ENCODE results near the gene SNRPD3.

SNRPD3 gene

DNA sequence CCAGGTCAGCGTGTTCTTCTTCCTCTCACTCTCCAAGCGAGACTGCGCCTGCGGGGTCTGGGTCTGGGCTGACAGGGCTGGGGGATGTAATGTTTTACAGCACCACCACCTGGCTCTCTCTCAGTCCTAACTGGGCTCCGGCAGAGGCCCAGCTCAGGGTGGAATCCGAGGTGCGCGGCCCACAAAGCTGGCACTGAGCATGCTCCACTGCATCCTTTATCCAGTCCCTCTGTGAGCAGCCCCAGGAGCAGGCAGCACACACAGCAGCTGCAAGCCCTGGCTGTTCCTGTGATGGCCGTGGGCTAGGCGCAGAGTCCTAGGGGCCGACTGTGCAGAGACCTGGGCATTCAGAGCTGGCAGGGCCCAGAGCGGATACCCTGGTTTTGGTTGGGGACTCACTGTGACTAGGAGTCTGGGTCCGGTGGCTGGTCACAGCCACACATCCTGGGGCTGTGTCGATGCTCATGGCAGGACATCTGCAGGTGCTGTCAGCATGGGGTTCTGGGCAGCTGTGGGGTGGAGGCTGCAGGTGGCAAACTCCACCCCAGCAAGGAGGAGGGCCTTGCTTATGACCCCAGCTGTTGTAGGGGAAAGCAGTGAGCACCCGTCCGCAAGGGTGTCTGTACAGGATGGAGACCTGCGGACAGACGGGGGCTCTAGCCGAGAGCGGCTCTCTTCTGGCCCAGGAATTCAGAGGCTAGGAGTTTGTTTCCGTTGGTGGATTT, 33.1 kb downstream of the SNRPD3 start:
- Histone ChIP-seq H3K79me2 (ENCODE audit: insufficient read depth, low read depth) (no peaks in the 10 kb centered on the region), H3K9ac (no peak overlapping the region), H3K4me3 (IDR thresholded peaks at IDR 0.05; ENCODE audit: insufficient read depth, low read depth, low read length) (no peak overlapping the region), H3K27ac (no peak overlapping the region), H3K36me3 (ENCODE audit: insufficient read depth) (no peaks in the 10 kb centered on the region), H2AFZ (ENCODE audit: low read depth) (no peak overlapping the region), H3K27me3 (ENCODE audit: insufficient read depth, low read depth) (no peaks in the 10 kb centered on the region), H3K4me1 (ENCODE audit: low read depth, poor library complexity, severe bottlenecking) (peaks cover 17% of the 10 kb centered on the region), H4K20me1 (ENCODE audit: insufficient read depth) (no peaks in the 10 kb centered on the region), H3K4me2 (no peak overlapping the region)
- TF ChIP-seq, protein P1, sequence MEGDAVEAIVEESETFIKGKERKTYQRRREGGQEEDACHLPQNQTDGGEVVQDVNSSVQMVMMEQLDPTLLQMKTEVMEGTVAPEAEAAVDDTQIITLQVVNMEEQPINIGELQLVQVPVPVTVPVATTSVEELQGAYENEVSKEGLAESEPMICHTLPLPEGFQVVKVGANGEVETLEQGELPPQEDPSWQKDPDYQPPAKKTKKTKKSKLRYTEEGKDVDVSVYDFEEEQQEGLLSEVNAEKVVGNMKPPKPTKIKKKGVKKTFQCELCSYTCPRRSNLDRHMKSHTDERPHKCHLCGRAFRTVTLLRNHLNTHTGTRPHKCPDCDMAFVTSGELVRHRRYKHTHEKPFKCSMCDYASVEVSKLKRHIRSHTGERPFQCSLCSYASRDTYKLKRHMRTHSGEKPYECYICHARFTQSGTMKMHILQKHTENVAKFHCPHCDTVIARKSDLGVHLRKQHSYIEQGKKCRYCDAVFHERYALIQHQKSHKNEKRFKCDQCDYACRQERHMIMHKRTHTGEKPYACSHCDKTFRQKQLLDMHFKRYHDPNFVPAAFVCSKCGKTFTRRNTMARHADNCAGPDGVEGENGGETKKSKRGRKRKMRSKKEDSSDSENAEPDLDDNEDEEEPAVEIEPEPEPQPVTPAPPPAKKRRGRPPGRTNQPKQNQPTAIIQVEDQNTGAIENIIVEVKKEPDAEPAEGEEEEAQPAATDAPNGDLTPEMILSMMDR (conservative IDR thresholded peaks at IDR 0.05; ENCODE audit: low read depth, low read length): no peak

DNA sequence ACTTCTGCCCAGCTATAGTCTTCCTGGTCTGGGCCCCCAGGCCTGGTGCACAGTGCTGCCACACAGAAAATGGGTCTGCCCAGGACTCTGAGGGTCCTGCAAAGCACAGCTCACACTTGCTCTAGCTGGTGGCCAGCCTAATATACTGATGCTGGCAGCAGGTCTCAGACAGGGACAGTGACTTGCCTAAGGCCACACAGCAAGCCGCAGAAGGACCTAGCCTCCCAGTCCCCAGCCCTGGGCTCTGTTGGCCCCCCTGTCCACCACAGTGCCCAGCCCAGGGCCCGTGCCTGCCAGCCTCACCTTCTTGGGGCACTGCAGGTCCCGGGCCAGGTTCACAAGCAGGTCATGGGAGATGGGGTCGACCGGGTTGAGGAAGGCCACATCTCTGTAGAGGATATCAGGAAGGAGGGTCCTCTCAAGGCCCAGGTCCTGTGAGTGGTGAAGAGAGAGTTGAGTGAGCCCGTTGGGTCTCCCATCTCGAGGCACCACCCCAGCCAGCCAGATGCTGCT, 33.8 kb downstream of the SNRPD3 start:
- peaks cover 12% of the 10 kb centered on the region for H3K4me1 ChIP-seq (ENCODE audit: low read depth, poor library complexity, severe bottlenecking)
- H2AFZ ChIP-seq (ENCODE audit: low read depth): no peak overlapping the region
- H3K79me2 ChIP-seq (ENCODE audit: insufficient read depth, low read depth): no peaks in the 10 kb centered on the region
- H3K27ac ChIP-seq: no peak overlapping the region
- H3K36me3 ChIP-seq (ENCODE audit: insufficient read depth): no peaks in the 10 kb centered on the region
- no peaks in the 10 kb centered on the region for H3K27me3 ChIP-seq (ENCODE audit: insufficient read depth, low read depth)
- no peaks in the 10 kb centered on the region for H4K20me1 ChIP-seq (ENCODE audit: insufficient read depth)
- H3K4me3 ChIP-seq (IDR thresholded peaks at IDR 0.05; ENCODE audit: insufficient read depth, low read depth, low read length): no peak overlapping the region
- H3K4me2 ChIP-seq: no peak overlapping the region
- TF ChIP-seq, protein P1 (conservative IDR thresholded peaks at IDR 0.05; ENCODE audit: low read depth, low read length): no peak
- H3K9ac ChIP-seq: no peak overlapping the region

DNA sequence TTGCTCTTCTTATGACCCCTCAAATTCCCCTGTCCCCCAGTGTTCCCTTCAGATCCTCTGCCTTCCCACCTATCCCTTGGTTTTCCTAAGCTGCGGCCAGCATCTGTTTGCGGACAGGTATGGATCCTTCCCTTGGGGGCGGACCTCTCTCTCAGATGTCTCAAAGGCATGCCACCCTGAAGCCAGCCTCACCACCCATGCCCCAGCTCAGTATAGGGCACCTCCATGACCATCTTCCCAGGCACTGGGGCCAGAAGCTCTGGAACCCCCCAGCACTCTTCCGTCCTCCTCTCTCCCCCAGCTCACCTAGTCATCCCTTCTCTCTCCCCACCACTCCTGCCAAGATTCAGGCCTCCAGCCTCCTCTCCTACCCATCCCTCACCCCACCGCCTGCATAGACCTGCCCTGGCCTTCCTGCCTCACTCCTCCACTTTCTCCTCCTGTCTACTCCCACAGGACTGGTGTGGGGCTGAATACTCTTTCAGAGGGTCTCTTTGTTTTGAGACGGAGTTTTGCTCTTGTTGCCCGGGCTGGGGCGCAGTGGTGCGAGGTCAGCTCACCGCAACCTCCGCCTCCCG, 34.9 kb downstream of the SNRPD3 start:
- Histone ChIP-seq H4K20me1 (ENCODE audit: insufficient read depth) (no peaks in the 10 kb centered on the region), H3K27me3 (ENCODE audit: insufficient read depth, low read depth) (no peaks in the 10 kb centered on the region), H3K9ac (no peak overlapping the region), H3K27ac (no peak overlapping the region), H3K4me3 (IDR thresholded peaks at IDR 0.05; ENCODE audit: insufficient read depth, low read depth, low read length) (no peak overlapping the region), H3K4me1 (ENCODE audit: low read depth, poor library complexity, severe bottlenecking) (peaks cover 12% of the 10 kb centered on the region), H2AFZ (ENCODE audit: low read depth) (no peak overlapping the region), H3K36me3 (ENCODE audit: insufficient read depth) (no peaks in the 10 kb centered on the region), H3K79me2 (ENCODE audit: insufficient read depth, low read depth) (no peaks in the 10 kb centered on the region), H3K4me2 (no peak overlapping the region)
- TF ChIP-seq, protein P1 (conservative IDR thresholded peaks at IDR 0.05; ENCODE audit: low read depth, low read length): no peak

DNA sequence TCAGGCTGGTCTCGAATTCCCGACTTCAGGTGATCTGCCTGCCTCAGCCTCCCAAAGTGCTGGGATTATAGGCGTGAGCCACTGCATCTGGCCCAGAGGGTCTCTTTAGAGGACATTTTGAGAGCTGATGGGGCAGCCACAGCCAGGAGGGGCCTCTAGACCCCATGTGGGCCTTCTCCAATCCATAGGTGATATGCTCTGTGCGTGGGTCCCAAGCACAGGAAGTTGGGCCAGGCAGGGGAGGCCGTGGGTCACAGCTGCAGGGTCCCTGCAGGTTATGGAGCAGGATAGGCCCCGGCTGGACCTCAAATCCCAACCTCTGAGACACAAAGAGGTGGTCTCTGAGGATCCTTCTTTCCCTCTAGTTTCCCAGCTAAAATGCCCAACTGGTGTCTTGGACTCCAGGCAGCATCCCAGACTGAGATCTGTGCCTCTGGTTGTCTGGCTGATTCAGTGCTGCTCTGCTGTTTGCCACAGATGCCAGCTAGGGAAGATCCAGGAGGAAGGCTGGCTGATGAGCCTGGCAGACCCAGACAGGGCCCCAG, 35.6 kb downstream of the SNRPD3 start:
- no peak overlapping the region for H2AFZ ChIP-seq (ENCODE audit: low read depth)
- H3K4me3 ChIP-seq (IDR thresholded peaks at IDR 0.05; ENCODE audit: insufficient read depth, low read depth, low read length): no peak overlapping the region
- peaks cover 12% of the 10 kb centered on the region for H3K4me1 ChIP-seq (ENCODE audit: low read depth, poor library complexity, severe bottlenecking)
- H3K36me3 ChIP-seq (ENCODE audit: insufficient read depth): no peaks in the 10 kb centered on the region
- no peaks in the 10 kb centered on the region for H4K20me1 ChIP-seq (ENCODE audit: insufficient read depth)
- H3K27me3 ChIP-seq (ENCODE audit: insufficient read depth, low read depth): no peaks in the 10 kb centered on the region
- TF ChIP-seq, protein P1 (conservative IDR thresholded peaks at IDR 0.05; ENCODE audit: low read depth, low read length): no peak
- H3K9ac ChIP-seq: no peak overlapping the region
- no peak overlapping the region for H3K4me2 ChIP-seq
- no peak overlapping the region for H3K27ac ChIP-seq
- no peaks in the 10 kb centered on the region for H3K79me2 ChIP-seq (ENCODE audit: insufficient read depth, low read depth)

Data from KMS-11 (cell line).